Endodermal cell (in vitro differentiated cells): ENCODE data around the gene PCDHGC3. TPM values are rescaled to one million over a fixed set of nuclear protein-coding genes. Genes with fewer than 3 reads are reported as not detected.

Experiments used
- DNase-seq: peaks from one replicate; pipeline ENCODE4 v3.0.0-alpha.2; 2017
- H3K27ac ChIP-seq: 2 replicates; pipeline ENCODE4 v1.5.1; 2013; ENCODE audit warnings: mild to moderate bottlenecking, low read depth, low read length, moderate library complexity
- H3K27me3 ChIP-seq: 2 replicates; pipeline ENCODE4 v1.6.1; 2013; ENCODE audit warnings: mild to moderate bottlenecking, low read length, moderate library complexity; ENCODE audit not compliant: insufficient read depth, control insufficient read depth, poor library complexity, severe bottlenecking
- H3K36me3 ChIP-seq: 2 replicates; pipeline ENCODE4 v1.7.0; 2013; ENCODE audit warnings: mild to moderate bottlenecking, low read length, moderate library complexity; ENCODE audit not compliant: control insufficient read depth, insufficient read depth
- H3K4me1 ChIP-seq: one replicate; pipeline ENCODE4 v1.7.0; 2013; ENCODE audit warnings: low read length; ENCODE audit not compliant: control insufficient read depth, insufficient read depth
- H3K4me3 ChIP-seq: 2 replicates; pipeline ENCODE4 v1.5.1; 2013; ENCODE audit warnings: mild to moderate bottlenecking, low read length, moderate library complexity
- H3K9ac ChIP-seq: 2 replicates; pipeline ENCODE4 v1.6.1; 2013; ENCODE audit warnings: mild to moderate bottlenecking, low read length, moderate library complexity; ENCODE audit not compliant: poor library complexity, severe bottlenecking; ENCODE audit errors: extremely low read depth
- H3K9me3 ChIP-seq: 2 replicates; pipeline ENCODE4 v1.6.1; 2013; ENCODE audit warnings: mild to moderate bottlenecking, low read length, moderate library complexity; ENCODE audit not compliant: control insufficient read depth
- H3K27ac Mint-ChIP-seq: 2 replicates; pipeline ENCODE4 v1.8.0; 2020; ENCODE audit warnings: mixed read lengths
- H3K27me3 Mint-ChIP-seq: 2 replicates; pipeline ENCODE4 v1.8.0; 2021; ENCODE audit warnings: mild to moderate bottlenecking, mixed read lengths; ENCODE audit not compliant: insufficient read depth
- H3K36me3 Mint-ChIP-seq: 2 replicates; pipeline ENCODE4 v1.8.0; 2020; ENCODE audit warnings: low read depth, mixed read lengths
- H3K4me1 Mint-ChIP-seq: 2 replicates; pipeline ENCODE4 v1.8.0; 2020; ENCODE audit warnings: mixed read lengths
- H3K4me3 Mint-ChIP-seq: 2 replicates; pipeline ENCODE4 v1.8.0; 2020; ENCODE audit warnings: mild to moderate bottlenecking, moderate library complexity, mixed read lengths
- H3K9me3 Mint-ChIP-seq: 2 replicates; pipeline ENCODE4 v1.8.0; 2020; ENCODE audit warnings: mild to moderate bottlenecking, mixed read lengths
- CTCF ChIP-seq: fragments of 200-600 bp; sonication (generic); conservative IDR thresholded peaks from 2 replicates; pipeline ENCODE4 v1.5.0; 2021; ENCODE audit warnings: antibody characterized with exemption, mild to moderate bottlenecking
- WGBS, 2 experiments: methylation state at CpG; one replicate each; pipeline versions ENCODE4 v1.1.5 to v1.1.7; 2013; ENCODE audit warnings: missing lambda C conversion rate in 2 of 2, mixed read lengths in 1 of 2; ENCODE audit not compliant: insufficient coverage in 1 of 2, insufficient read length in 1 of 2; 5-methylcytosine and 5-hydroxymethylcytosine counted together
- total RNA-seq, 2 donors: library from RNA; stranded (reverse); fragmentation: NEBNext Ultra II Directional in 1 of 2; extraction: Animal tissue kit (Norgen Biotek cat#: 25700) in 1 of 2; gene quantifications; 2 replicates in 1 of 2; 3 replicates in 1 of 2; pipeline ENCODE4 v1.2.1, GENCODE V29; 2021

Gene PCDHGC3
- total RNA-seq, 2 donors from 2014 or later = 13.9 to 27.6 TPM

GRCh38 chr5:141492168-141492885 is 16.6 kb downstream of the PCDHGC3 start:
- WGBS, 2 experiments = 95 to 97% methylated on average over 56 to 68 of the region's 68 CpGs
- no peak for TF ChIP-seq CTCF
- Histone ChIP-seq H3K27ac (no peak overlapping the region), H3K27me3 (no peaks in the 10 kb centered on the region), H3K9me3 (no peaks in the 10 kb centered on the region), H3K9ac (no peak overlapping the region), H3K4me3 (no peak overlapping the region), H3K4me1 (peaks cover 17% of the 10 kb centered on the region), H3K36me3 (no peaks in the 10 kb centered on the region)
- Mint-ChIP-seq H3K4me1 (peaks cover 23% of the 10 kb centered on the region), H3K9me3 (no peaks in the 10 kb centered on the region), H3K4me3 (peak overlapping the region; percentile 55), H3K27me3 (peaks cover 70% of the 10 kb centered on the region), H3K27ac (peak overlapping the region; percentile 35), H3K36me3 (peaks cover 11% of the 10 kb centered on the region)
- DNase-seq = peak; percentile 78

- H3K9me3 Mint-ChIP-seq = no peaks in the 10 kb centered on the region
- H3K4me3 ChIP-seq = no peak overlapping the region
- 94 to 96% methylated on average over 5 to 10 of the region's 10 CpGs for WGBS, 2 experiments
- H3K4me1 ChIP-seq = peaks cover 12% of the 10 kb centered on the region
- H3K4me1 Mint-ChIP-seq = peaks cover 20% of the 10 kb centered on the region
- peaks cover 57% of the 10 kb centered on the region for H3K27me3 Mint-ChIP-seq
- no peak overlapping the region for H3K9ac ChIP-seq
- H3K27ac ChIP-seq = peak overlapping the region; percentile 97
- no peak for TF ChIP-seq CTCF
- no peaks in the 10 kb centered on the region for H3K36me3 ChIP-seq
- peak; percentile 47 for DNase-seq
- H3K27ac Mint-ChIP-seq = no peak overlapping the region
- peak overlapping the region; percentile 49 for H3K4me3 Mint-ChIP-seq
- peaks cover 17% of the 10 kb centered on the region for H3K36me3 Mint-ChIP-seq
- no peaks in the 10 kb centered on the region for H3K9me3 ChIP-seq
- H3K27me3 ChIP-seq = no peaks in the 10 kb centered on the region
Observed at GRCh38 chr5:141493500-141494422, 18.0 kb downstream of the PCDHGC3 start.

- no peaks in the 10 kb centered on the region for H3K9me3 ChIP-seq
- Mint-ChIP-seq H3K27me3 (peaks cover 46% of the 10 kb centered on the region), H3K36me3 (peaks cover 17% of the 10 kb centered on the region), H3K27ac (peak overlapping the region; percentile 42), H3K4me3 (peak overlapping the region; percentile 49), H3K9me3 (no peaks in the 10 kb centered on the region), H3K4me1 (peaks cover 20% of the 10 kb centered on the region)
- peak; percentile 84 for DNase-seq
- H3K4me3 ChIP-seq = peak overlapping the region; percentile 66
- peaks cover 12% of the 10 kb centered on the region for H3K4me1 ChIP-seq
- no peak for TF ChIP-seq CTCF
- no peak overlapping the region for H3K9ac ChIP-seq
- H3K27me3 ChIP-seq = no peaks in the 10 kb centered on the region
- 4 to 46% methylated on average over 5 to 22 of the region's 22 CpGs for WGBS, 2 experiments
- peak overlapping the region; percentile 97 for H3K27ac ChIP-seq
- H3K36me3 ChIP-seq = no peaks in the 10 kb centered on the region
Observed at GRCh38 chr5:141494761-141495452, 19.1 kb downstream of the PCDHGC3 start.
